GM12878 (cell line): ENCODE measurements around the gene POU6F2. TPM values are rescaled to one million over a fixed set of nuclear protein-coding genes. Genes with fewer than 3 reads are reported as not detected.

Source experiments
- ATAC-seq: fragments of 200-7000 bp; cut with Tn5 transposase; 3 replicates; pipeline ENCODE4 v1.9.1; 2020; ENCODE audit warnings: mild to moderate bottlenecking, moderate library complexity
- BruUV-seq: library from RNA; stranded (reverse); fragments of 400-500 nt; replicated peaks from 2 replicates; lab custom pipeline; 2021; lab: Mats Ljungman, UMichigan
- CTCF ChIA-PET: fragments of 300-600 bp; sonication (Branson Sonifier 250); formaldehyde crosslinking; extraction: SDS; loops from one replicate; lab custom pipeline; 2021; ENCODE audit warnings: inconsistent platforms; lab: Yijun Ruan, JAX
- POLR2A ChIA-PET: fragments of 350-600 bp; formaldehyde crosslinking; extraction: SDS; loops from one replicate; lab custom pipeline; 2021; ENCODE audit warnings: inconsistent platforms; lab: Charles Lee
- RAD21 ChIA-PET: fragments of 300-600 bp; sonication (Branson Sonifier 250); formaldehyde crosslinking; loops from one replicate; lab custom pipeline; 2023; ENCODE audit warnings: antibody characterized with exemption; ENCODE audit not compliant: unreplicated experiment; lab: Charles Lee
- SMC1A ChIA-PET: fragments of 300-600 bp; sonication (Branson Sonifier 250); formaldehyde crosslinking; loops from one replicate; lab custom pipeline; 2023; ENCODE audit not compliant: unreplicated experiment, uncharacterized antibody; lab: Charles Lee
- DNase-seq: peaks from one replicate; pipeline ENCODE4 v3.0.0-alpha.2; 2011; ENCODE audit warnings: low read depth, low spot score
- FAIRE-seq: peaks from 3 replicates; lab custom pipeline; 2011; peaks lifted over from hg19 to GRCh38; lab: Jason Lieb, UNC
- H2AFZ ChIP-seq: 2 replicates; pipeline ENCODE4 v1.6.0; 2011; ENCODE audit warnings: low read depth, low read length, control low read depth; ENCODE audit not compliant: control insufficient read depth
- H3K27ac ChIP-seq: 2 replicates; pipeline ENCODE4 v1.5.1; 2011; ENCODE audit warnings: control low read depth; ENCODE audit not compliant: control insufficient read depth, insufficient read depth
- H3K27me3 ChIP-seq, 2 experiments: replicated peaks in 1 of 2; 2 replicates each; pipeline versions ENCODE4 v1.6.0 to v1.6.1; 2011; ENCODE audit warnings: low read length in 1 of 2; ENCODE audit not compliant: control insufficient read depth in 2 of 2, insufficient read depth in 2 of 2
- H3K36me3 ChIP-seq, 2 experiments: 2 replicates each; pipeline ENCODE4 v1.5.1; 2011; ENCODE audit warnings: low read length in 1 of 2; ENCODE audit not compliant: control insufficient read depth in 2 of 2, insufficient read depth in 2 of 2
- H3K4me1 ChIP-seq: 2 replicates; pipeline ENCODE4 v1.6.1; 2011; ENCODE audit warnings: mild to moderate bottlenecking, low read length, moderate library complexity, mixed read lengths; ENCODE audit not compliant: control insufficient read depth, insufficient read depth
- H3K4me2 ChIP-seq: 2 replicates; pipeline ENCODE4 v1.6.0; 2011; ENCODE audit warnings: control low read depth; ENCODE audit not compliant: control insufficient read depth, insufficient read depth
- H3K4me3 ChIP-seq: fragments of 200-600 bp; sonication (generic); 2 replicates; pipeline ENCODE4 v1.5.1; 2016
- H3K79me2 ChIP-seq: 2 replicates; pipeline ENCODE4 v1.6.0; 2011; ENCODE audit warnings: low read length; ENCODE audit not compliant: control insufficient read depth, insufficient read depth
- H3K9ac ChIP-seq: 2 replicates; pipeline ENCODE4 v1.8.0; 2011; ENCODE audit warnings: low read length, control low read depth, mixed read lengths; ENCODE audit not compliant: control insufficient read depth, insufficient read depth
- H3K9me3 ChIP-seq: replicated peaks from 3 replicates; pipeline ENCODE4 v1.5.1; 2011; ENCODE audit warnings: mild to moderate bottlenecking, low read length; ENCODE audit not compliant: control insufficient read depth, insufficient read depth
- H4K20me1 ChIP-seq: 2 replicates; pipeline ENCODE4 v1.6.0; 2011; ENCODE audit not compliant: control insufficient read depth, insufficient read depth
- ATF3 ChIP-seq: IDR thresholded peaks from 2 replicates; pipeline ENCODE4 v1.6.1; 2011; ENCODE audit warnings: low read depth, mild to moderate bottlenecking, low read length, moderate library complexity, borderline replicate concordance; ENCODE audit errors: extremely low read depth
- BACH1 ChIP-seq: fragments of 450-650 bp; IDR thresholded peaks from 2 replicates; pipeline ENCODE4 v1.6.1; 2017; ENCODE audit warnings: mild to moderate bottlenecking, borderline replicate concordance
- SMAD5 ChIP-seq: IDR thresholded peaks from 2 replicates; pipeline ENCODE4 v1.6.1; 2016; ENCODE audit warnings: antibody characterized with exemption, low read depth
- ZBTB4 ChIP-seq: fragments of 450-650 bp; formaldehyde crosslinking; IDR thresholded peaks from 2 replicates; pipeline ENCODE4 v1.4.0; 2022; ENCODE audit warnings: mild to moderate bottlenecking, moderate library complexity
- WGBS: methylation state at CpG from one replicate; pipeline ENCODE4 v1.1.6; 2016; ENCODE audit warnings: low lambda C conversion rate; ENCODE audit not compliant: insufficient replicate concordance, insufficient coverage; ENCODE audit errors: missing lambda C conversion rate; 5-methylcytosine and 5-hydroxymethylcytosine counted together
- in situ Hi-C: fragments of 300-500 bp; cut with MboI; formaldehyde crosslinking; loops from 9 replicates; pipeline ENCODE4 v1.14.3; 2018; ENCODE audit warnings: mixed read lengths
- intact Hi-C: fragments of 100-400 bp; cut with micrococcal nuclease; formaldehyde crosslinking; loops from one replicate; pipeline ENCODE4 v1.14.2; 2022; ENCODE audit not compliant: unreplicated experiment
- polyA plus RNA-seq, 11 experiments: library from polyadenylated mRNA; depleted of rRNA in 4 of 11; unstranded in 6 of 11; stranded (reverse) in 5 of 11; fragments of >200 nt; fragmentation: Nextera tagmentation in 4 of 11; fragmentation: Illumina TruSeq in 1 of 11; extraction: Ambion mirVana in 4 of 11; extraction: Trizol in 1 of 11; gene quantifications; 1 replicate in 1 of 11; 2 replicates in 10 of 11; pipeline versions ENCODE4 v1.2.1 to v1.2.3, GENCODE V29; 2011 to 2016; ENCODE audit warnings: inconsistent platforms in 2 of 11, missing spikeins in 2 of 11, low read depth in 1 of 11
- total RNA-seq, 4 experiments: library from RNA; depleted of rRNA in 3 of 4; stranded (reverse); fragments of >200 nt in 3 of 4; fragmentation: Illumina TruSeq in 1 of 4; extraction: Trizol in 1 of 4; gene quantifications; 2 replicates each; pipeline versions ENCODE4 v1.2.1 to v1.2.3, GENCODE V29; 2013 to 2021

POU6F2 gene
- total and polyA plus RNA-seq, 10 of the 15 experiments (the other 5 are each of a cell fraction or from before 2014, with no cell fraction given), result 0.10 TPM; not detected in 9

- TF ChIP-seq ZBTB4 (CRISPR knock-in tag), result no peak
Observed at GRCh38 chr7:38938001-38938485, 39.7 kb upstream of the POU6F2 start (continued).

GRCh38 chr7:38938589-38938988 lies 39.1 kb upstream of the POU6F2 start:
- ATAC-seq (no peak), DNase-seq (no peak), FAIRE-seq (no peak)
- CTCF ChIA-PET, result interaction anchor here (1.7 kb wide), 1 partner anchor 515 kb away, joined by 4 read pairs; no protein-coding TSS in a partner anchor
- no peak overlapping the region for H3K27ac ChIP-seq
- no peaks in the 10 kb centered on the region for H3K9me3 ChIP-seq
- RAD21 ChIA-PET, result interaction anchor here (0.6 kb wide), 1 partner anchor 534 kb away, joined by 3 read pairs; no protein-coding TSS in a partner anchor
- no peak overlapping the region for H3K4me2 ChIP-seq
- POLR2A ChIA-PET, result no interaction called here
- no peaks in the 10 kb centered on the region for H3K4me1 ChIP-seq
- H2AFZ ChIP-seq, result no peak overlapping the region
- H3K9ac ChIP-seq, result no peak overlapping the region
- no peaks in the 10 kb centered on the region for H3K79me2 ChIP-seq
- no TSS peak for BruUV-seq
- H3K4me3 ChIP-seq, result no peak overlapping the region
- intact Hi-C loops (no loop called here), in situ Hi-C loops (no loop called here)
- no peak for TF ChIP-seq BACH1
- TF ChIP-seq ATF3, result no peak
- TF ChIP-seq SMAD5, result no peak
- H4K20me1 ChIP-seq, result no peaks in the 10 kb centered on the region
- H3K36me3 ChIP-seq, result no peaks in the 10 kb centered on the region
- WGBS, result 38% methylated on average over 4 of the region's 4 CpGs
- peaks cover 0 to 2% of the 10 kb centered on the region in 2 experiments; a peak in 1 of 4 replicates for H3K27me3 ChIP-seq
- SMC1A ChIA-PET, result interaction anchor here (1.2 kb wide), 1 partner anchor 170 kb away, joined by 3 read pairs; no protein-coding TSS in a partner anchor
